ENCODE data around the gene LRBA.

DNA sequence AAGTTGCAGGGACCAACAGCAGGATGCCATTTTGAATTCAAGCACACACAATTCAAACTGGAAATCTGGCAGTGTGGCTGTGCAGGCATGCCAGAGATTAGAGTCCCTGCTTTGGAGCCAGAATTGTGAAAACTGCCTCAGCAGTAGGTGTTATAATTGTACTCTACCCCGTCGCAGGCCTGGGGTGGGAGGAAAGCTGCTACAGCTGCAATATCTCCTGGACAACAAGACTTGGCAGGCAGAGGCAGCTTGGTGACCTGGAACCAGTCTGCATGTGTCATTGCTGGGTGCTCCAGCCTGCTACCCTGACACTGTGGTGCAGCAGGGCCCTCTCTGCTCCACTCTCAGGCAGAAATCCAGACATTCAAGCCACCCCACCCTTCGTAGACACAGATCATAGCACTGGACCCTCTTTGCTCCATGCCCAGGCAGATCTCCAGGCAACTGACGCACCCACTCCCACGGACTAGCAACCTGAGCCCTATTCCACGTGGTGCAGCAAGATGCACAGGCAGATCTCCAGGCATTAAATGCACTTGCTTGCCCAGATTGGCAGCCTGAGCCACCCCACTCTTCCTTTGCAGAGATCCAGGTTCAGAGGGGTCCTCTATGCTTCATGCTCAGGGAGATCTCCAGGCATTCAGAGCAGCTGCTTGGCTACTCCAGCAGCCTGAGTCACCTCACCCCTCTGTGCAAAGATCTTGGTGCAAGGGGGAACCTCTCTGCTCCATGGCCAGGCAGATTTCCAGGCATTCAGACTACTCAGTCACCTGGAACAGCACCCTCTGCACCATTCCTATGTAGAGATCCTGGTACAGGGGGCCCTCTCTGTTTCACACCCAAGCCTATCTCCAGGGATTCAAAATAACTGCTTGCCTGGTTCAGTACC is 140.5 kb downstream of the LRBA start:
- TF ChIP-seq POLR2A (IDR thresholded peaks at IDR 0.05; ENCODE audit: low read depth, low read length) (no peak), PAX5 (IDR thresholded peaks at IDR 0.05; ENCODE audit: insufficient read depth, low read length, severe bottlenecking) (no peak), TAF1 (IDR thresholded peaks at IDR 0.05; ENCODE audit: low read depth, low read length) (no peak), POLR2AphosphoS5 (IDR thresholded peaks at IDR 0.05; ENCODE audit: low read depth, low read length) (no peak), SPI1 (IDR thresholded peaks at IDR 0.05; ENCODE audit: low read depth, low read length) (no peak), POU2F2 (IDR thresholded peaks at IDR 0.05; ENCODE audit: low read depth, low read length) (no peak)

Data from GM12891 (cell line).